Measurements from ENCODE around the gene NAP1L4.

- TF ChIP-seq MAX (IDR thresholded peaks at IDR 0.05; ENCODE audit: low read depth) (no peak), TAF1 (IDR thresholded peaks at IDR 0.05; ENCODE audit: borderline replicate concordance, low read depth, low read length) (no peak), RFX5 (IDR thresholded peaks at IDR 0.05; ENCODE audit: low read length) (no peak), ZBTB33 (IDR thresholded peaks at IDR 0.05; ENCODE audit: borderline replicate concordance, low read depth) (no peak), RCOR1 (IDR thresholded peaks at IDR 0.05; ENCODE audit: low read length) (no peak), CTCF (IDR thresholded peaks at IDR 0.05) (no peak), EZH2phosphoT487 (IDR thresholded peaks at IDR 0.05; ENCODE audit: borderline replicate concordance, low read depth) (no peak), RXRA (IDR thresholded peaks at IDR 0.05; ENCODE audit: borderline replicate concordance, low read depth) (no peak), IRF3 (IDR thresholded peaks at IDR 0.05; ENCODE audit: low read depth, low read length) (no peak)
These were observed 11.5 kb upstream of the NAP1L4 start for GRCh38 chr11:3003396-3004231.

All from SK-N-SH (cell line).